Cerebellar nuclear complex (tissue), 1 donor: Measurements from ENCODE around the gene CCDC92.

Source experiments
- DNase-seq, 2 experiments: peaks; one replicate each; lab custom pipeline; 2025; lab: John Stamatoyannopoulos, UW

Gene CCDC92

GRCh38 chr12:124002021-124002644 is 29.5 kb upstream of the CCDC92 start:
- DNase-seq = no peak

- DNase-seq = no peak
Observed at GRCh38 chr12:124001343-124001742, 28.7 kb upstream of the CCDC92 start.

DNA sequence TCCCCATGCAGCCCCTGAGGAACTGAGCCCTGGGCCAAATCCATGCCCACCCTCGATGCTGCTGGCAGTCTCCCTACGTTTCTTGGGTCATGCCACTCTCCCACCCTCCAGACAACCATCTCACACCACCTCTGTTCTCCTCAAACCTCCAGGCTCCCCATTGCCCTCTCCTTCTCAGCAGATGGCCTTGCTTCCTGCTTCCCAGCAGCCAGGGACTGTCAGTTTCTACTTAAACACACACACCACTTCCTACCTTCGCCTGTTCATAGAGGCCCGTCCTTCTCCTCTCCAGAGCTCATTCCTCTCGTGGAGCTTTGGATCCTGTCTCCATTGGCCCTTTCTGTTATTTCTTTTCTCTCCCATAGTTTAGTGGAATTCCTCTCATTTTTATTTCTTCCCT is 27.5 kb upstream of the CCDC92 start:
- DNase-seq = no peak

- no peak for DNase-seq
Observed at GRCh38 chr12:123998991-123999359, 26.3 kb upstream of the CCDC92 start.

DNA sequence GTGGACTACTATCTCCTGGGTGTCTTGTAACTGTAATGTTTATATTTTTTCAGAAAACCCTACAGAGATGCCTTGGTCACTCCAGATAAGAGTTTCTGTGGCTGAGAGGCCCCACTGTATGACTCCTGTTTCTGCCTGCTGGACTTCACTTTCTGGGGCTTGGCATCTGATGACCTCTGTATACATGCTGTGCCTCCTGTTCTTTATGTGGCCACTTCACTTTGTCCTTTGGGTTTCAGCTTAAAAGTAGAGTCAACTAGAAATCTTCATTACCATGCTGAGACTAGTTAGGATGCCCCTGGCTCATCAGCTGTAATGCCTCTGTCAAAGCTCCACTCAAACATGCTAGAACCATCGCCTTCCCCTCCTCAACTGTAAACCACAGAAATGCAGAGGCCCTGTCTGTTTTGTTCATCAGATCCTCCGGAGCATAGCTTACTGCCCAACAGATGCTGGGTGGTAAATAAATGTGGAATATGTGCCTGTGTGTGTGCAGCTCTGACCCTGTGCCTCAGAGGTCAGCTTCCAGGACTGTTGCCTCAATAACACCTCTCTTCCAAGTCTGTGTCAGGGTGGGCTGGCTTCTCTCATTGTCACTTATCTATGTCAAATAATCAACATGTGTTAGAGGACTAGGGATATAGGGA is 25.8 kb upstream of the CCDC92 start:
- no peak for DNase-seq

- no peak for DNase-seq
Observed at GRCh38 chr12:123997908-123998307, 25.3 kb upstream of the CCDC92 start.

- DNase-seq = no peak
Observed at GRCh38 chr12:123997033-123997822, 24.6 kb upstream of the CCDC92 start.

DNA sequence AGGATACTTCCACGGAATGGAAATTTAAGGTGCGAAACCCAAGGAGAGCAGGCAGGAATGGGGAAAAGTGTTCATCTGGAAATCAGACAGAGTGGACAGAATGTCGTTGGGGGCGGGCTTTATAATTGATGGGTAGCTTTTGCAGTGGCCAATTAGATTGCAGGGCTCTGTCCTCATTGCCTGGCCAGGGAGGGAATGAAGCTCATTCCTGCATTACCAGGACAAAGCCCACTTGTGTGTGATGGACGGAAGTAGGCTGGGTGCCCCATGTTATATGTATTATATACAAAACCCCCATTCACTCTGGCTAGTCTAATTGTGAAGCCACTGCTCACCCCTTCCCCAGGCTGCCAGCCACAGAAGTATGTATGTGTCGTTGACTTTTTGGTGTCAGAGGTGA is 23.9 kb upstream of the CCDC92 start:
- DNase-seq = no peak

GRCh38 chr12:123995023-123995748 is 22.6 kb upstream of the CCDC92 start:
- DNase-seq = no peak

DNA sequence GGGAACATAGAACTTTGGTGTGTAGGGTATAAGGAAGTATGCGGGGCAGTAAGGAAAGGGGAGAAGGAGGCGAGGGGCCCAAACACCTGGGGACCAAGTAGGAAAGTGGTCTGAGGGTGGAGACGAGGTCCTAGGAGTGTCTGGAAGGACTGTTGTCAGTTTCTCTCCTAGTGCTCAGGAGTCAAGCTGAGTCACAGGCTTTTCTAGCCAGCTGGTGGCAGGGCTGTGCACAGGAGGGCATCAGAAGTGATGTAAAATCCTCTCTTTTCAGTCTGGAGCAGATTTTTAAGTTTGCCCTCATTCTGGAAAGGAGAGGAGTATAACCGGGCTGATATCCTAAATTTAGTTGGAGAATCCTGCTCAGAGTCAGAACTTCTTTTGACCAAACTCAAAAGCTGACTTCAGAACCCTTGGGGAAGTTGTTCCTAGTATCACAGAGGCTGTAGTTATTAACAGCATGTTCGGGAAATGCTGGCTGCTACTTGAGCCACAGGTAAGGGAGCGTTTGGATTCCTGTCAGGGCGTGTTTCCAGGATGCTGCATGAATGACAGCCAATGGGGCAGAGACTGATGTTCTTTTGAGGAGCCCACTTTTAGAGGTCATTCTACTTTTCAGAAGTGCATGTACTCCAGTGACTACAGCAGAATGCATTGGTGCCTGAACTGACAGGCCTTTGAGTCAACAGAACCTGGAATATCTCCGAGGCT is 19.6 kb upstream of the CCDC92 start:
- DNase-seq = no peak

- no peak for DNase-seq
Observed at GRCh38 chr12:123991372-123991951, 18.8 kb upstream of the CCDC92 start.

GRCh38 chr12:123990511-123990910 is 17.9 kb upstream of the CCDC92 start:
- no peak for DNase-seq

DNA sequence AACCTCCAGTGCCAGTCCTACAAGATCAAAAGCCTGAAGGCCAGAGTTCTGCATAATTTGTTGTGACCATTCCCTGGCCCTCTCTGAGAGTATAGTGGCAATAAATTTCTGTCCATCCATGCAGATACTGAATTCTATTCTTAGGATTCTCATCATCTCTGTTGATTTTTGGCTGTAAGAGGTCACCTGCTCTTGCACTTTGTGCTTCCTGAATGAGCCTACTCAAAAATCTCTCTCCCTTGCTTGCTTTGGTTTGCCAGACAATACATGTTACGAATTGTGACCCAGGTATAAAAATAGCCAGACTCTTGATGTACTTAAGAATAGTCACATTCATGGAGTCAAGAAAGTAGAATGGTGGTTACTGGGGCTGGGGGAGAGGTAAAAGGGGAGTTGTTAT is 17.1 kb upstream of the CCDC92 start:
- no peak for DNase-seq

DNA sequence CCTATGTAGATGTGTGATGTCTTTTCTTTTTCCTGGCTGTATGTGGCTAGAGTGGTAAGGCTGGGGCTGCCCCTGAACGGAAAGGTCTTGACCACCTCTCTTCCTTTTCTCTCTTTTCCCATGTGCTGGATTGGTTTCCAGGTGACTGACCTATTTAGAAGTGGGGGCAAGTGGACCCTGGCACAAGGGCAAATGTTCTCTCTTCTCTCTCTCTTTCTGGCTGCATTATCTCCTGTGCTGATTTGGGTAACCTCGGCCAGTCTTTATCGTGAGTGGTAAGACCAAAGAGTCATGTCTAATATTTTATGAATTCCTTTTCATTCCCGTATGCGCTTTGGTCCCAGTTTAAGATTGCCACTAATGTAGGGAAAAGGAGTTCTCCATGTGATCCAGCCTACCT is 16.5 kb upstream of the CCDC92 start:
- no peak for DNase-seq

GRCh38 chr12:123987022-123987421 is 14.4 kb upstream of the CCDC92 start:
- DNase-seq = no peak

GRCh38 chr12:123986374-123986965 is 13.8 kb upstream of the CCDC92 start:
- no peak for DNase-seq

DNA sequence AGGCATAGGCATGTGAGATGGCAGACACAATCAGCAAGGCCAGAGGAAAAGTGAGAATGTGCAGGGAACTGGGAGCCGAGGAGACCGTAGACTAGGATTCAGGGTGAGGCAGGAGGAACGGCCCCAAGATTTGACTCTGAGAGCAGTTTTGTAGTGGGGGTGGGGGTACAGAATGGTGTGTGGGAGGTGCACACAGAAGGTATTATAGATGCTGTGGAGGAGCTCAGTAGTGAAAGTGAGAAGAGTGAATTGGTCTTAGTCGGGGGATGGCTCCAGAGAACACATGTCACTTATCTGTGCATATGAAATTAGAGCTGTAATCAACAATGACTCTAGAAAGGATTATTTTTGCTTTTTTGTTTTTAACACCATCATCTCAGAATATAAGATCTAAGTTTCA is 12.3 kb upstream of the CCDC92 start:
- no peak for DNase-seq

- DNase-seq = no peak
Observed at GRCh38 chr12:123983822-123984485, 11.3 kb upstream of the CCDC92 start.

DNA sequence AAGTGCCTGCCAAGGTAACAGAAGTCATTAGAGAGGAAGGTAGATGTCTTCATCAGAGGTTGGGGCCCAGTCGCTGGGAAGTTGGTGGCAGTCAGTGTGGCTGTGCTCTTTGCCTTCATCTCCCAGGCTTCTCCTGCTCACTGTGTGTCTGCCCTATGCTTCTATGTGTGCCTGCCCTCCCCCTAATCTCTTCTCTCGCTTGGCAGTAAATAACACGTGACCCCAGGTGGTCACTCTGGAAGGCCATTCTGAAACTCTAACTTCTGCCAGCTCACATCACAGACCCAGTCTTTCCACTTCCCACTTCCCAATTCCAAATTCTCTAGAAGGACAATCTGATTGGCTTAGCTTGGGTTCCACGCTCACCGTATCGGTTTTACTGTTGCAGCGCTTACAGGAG is 9.6 kb upstream of the CCDC92 start:
- no peak for DNase-seq

DNA sequence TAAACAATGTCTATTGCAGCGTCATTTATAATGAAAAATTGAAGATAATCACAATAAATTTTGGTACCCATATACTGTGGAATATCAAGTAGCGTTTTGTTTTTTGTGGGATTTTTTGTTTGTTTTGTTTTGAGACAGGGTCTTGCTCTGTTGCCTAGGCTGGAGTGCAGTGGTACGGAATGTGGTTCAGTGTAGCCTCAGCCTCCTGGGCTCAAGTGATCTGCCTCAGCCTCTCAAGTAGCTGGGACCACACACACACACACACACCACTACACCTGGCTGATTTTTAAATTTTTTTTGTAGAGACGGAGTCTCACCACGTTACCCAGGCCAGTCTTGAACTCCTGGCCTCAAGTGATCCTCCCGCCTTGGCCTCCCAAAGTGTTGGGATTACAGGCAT is 6.9 kb upstream of the CCDC92 start:
- DNase-seq = no peak
